ENCODE results near the gene PDE10A. TPM values are rescaled to one million over a fixed set of nuclear protein-coding genes. Genes with fewer than 3 reads are reported as not detected.

The PDE10A gene
- total RNA-seq, 1 experiment from 2014 or later = 3.1 TPM

GRCh38 chr6:165306955-165307354 lies 356.1 kb downstream of the PDE10A start:
- Mint-ChIP-seq H3K27me3 (ENCODE audit: low read depth) (peaks cover 24% of the 10 kb centered on the region), H3K27ac (no peak overlapping the region), H3K9me3 (no peaks in the 10 kb centered on the region), H3K4me1 (peaks cover 6% of the 10 kb centered on the region), H3K4me3 (no peak overlapping the region), H3K36me3 (no peaks in the 10 kb centered on the region; the same call in 1 of the 2 replicates)
- ATAC-seq (no peak), DNase-seq (ENCODE audit: low spot score) (no peak)
- POLR2A ChIA-PET = no interaction called here
- TF ChIP-seq, protein P1, sequence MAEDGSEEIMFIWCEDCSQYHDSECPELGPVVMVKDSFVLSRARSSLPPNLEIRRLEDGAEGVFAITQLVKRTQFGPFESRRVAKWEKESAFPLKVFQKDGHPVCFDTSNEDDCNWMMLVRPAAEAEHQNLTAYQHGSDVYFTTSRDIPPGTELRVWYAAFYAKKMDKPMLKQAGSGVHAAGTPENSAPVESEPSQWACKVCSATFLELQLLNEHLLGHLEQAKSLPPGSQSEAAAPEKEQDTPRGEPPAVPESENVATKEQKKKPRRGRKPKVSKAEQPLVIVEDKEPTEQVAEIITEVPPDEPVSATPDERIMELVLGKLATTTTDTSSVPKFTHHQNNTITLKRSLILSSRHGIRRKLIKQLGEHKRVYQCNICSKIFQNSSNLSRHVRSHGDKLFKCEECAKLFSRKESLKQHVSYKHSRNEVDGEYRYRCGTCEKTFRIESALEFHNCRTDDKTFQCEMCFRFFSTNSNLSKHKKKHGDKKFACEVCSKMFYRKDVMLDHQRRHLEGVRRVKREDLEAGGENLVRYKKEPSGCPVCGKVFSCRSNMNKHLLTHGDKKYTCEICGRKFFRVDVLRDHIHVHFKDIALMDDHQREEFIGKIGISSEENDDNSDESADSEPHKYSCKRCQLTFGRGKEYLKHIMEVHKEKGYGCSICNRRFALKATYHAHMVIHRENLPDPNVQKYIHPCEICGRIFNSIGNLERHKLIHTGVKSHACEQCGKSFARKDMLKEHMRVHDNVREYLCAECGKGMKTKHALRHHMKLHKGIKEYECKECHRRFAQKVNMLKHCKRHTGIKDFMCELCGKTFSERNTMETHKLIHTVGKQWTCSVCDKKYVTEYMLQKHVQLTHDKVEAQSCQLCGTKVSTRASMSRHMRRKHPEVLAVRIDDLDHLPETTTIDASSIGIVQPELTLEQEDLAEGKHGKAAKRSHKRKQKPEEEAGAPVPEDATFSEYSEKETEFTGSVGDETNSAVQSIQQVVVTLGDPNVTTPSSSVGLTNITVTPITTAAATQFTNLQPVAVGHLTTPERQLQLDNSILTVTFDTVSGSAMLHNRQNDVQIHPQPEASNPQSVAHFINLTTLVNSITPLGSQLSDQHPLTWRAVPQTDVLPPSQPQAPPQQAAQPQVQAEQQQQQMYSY (CRISPR knock-in tag; IDR thresholded peaks at IDR 0.05) = no peak
- no peak for TF ChIP-seq KAT7 (CRISPR knock-in tag; IDR thresholded peaks at IDR 0.05; ENCODE audit: borderline replicate concordance)
- no peak for TF ChIP-seq SOX15 (CRISPR knock-in tag; IDR thresholded peaks at IDR 0.05)
- no peak for TF ChIP-seq STAT6 (CRISPR knock-in tag; conservative IDR thresholded peaks at IDR 0.05; ENCODE audit: low read depth)
- no peak for TF ChIP-seq NFATC4 (CRISPR knock-in tag; IDR thresholded peaks at IDR 0.05)
- TF ChIP-seq, protein P2, sequence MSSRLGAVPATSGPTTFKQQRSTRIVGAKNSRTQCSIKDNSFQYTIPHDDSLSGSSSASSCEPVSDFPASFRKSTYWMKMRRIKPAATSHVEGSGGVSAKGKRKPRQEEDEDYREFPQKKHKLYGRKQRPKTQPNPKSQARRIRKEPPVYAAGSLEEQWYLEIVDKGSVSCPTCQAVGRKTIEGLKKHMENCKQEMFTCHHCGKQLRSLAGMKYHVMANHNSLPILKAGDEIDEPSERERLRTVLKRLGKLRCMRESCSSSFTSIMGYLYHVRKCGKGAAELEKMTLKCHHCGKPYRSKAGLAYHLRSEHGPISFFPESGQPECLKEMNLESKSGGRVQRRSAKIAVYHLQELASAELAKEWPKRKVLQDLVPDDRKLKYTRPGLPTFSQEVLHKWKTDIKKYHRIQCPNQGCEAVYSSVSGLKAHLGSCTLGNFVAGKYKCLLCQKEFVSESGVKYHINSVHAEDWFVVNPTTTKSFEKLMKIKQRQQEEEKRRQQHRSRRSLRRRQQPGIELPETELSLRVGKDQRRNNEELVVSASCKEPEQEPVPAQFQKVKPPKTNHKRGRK (CRISPR knock-in tag; IDR thresholded peaks at IDR 0.05; ENCODE audit: borderline replicate concordance) = no peak
- TF ChIP-seq GTF2I (CRISPR knock-in tag; conservative IDR thresholded peaks at IDR 0.05) = no peak
- TF ChIP-seq MLX (CRISPR knock-in tag; IDR thresholded peaks at IDR 0.05) = no peak
- no peak for TF ChIP-seq ZNF416 (CRISPR knock-in tag; IDR thresholded peaks at IDR 0.05)
- TF ChIP-seq ZNF232 (CRISPR knock-in tag; IDR thresholded peaks at IDR 0.05) = no peak
- no peak for TF ChIP-seq NFE2L1 (CRISPR knock-in tag; IDR thresholded peaks at IDR 0.05)
- no peak for TF ChIP-seq ZNF219 (CRISPR knock-in tag; IDR thresholded peaks at IDR 0.05; ENCODE audit: borderline replicate concordance)
- CTCF ChIA-PET = no interaction called here

DNA sequence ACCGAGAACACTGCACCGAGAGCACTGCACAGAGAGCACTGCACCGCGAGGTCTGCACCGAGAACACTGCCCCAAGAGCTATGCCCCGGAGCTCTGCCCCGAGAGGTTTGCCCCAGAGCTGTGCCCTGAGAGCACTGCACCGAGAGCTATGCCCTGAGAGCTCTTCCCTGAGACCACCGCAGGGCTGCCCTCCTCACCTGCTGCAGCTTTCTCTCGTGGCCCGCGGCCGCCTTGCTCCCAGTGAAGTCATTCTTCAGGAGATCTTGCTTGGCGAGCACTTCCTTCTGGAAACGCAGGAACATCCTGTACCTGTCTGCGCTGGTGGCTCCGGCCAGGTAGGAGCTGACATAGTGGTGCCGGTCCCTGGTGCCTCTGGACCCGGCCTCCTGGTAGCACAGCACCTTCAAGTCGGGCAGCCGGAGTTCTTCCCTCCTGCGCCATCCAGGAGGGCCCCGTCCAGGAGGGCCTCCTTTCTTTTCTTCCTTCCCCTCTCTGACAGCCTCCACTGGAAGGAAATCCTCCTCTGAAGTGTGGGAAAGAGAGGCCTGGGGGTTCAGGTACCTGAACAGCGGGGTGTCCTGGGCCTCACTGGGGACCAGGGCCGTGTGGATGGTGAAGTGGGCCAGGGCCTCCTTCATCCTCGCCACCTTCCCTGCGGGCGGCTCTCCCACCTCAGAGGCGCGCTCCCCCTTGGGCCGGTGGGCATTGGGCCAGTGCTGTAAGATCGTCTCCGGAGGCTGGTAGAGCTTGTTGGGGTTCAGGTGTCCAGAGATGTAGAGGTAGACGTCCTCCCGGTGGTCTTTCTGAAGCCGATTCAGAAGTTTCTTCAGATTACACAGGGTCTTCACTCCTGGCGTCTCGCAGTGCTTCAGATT lies 361.4 kb downstream of the PDE10A start:
- POLR2A ChIA-PET = no interaction called here
- TF ChIP-seq PRRX2 (CRISPR knock-in tag; IDR thresholded peaks at IDR 0.05) (no peak), EMX1 (CRISPR knock-in tag; IDR thresholded peaks at IDR 0.05) (no peak), TEAD4 (CRISPR knock-in tag; IDR thresholded peaks at IDR 0.05) (no peak), MAX (CRISPR knock-in tag; IDR thresholded peaks at IDR 0.05) (no peak), ZNF121 (CRISPR knock-in tag; IDR thresholded peaks at IDR 0.05) (no peak), ZNF396 (CRISPR knock-in tag; IDR thresholded peaks at IDR 0.05; ENCODE audit: borderline replicate concordance) (no peak), ATF2 (CRISPR knock-in tag; IDR thresholded peaks at IDR 0.05; ENCODE audit: borderline replicate concordance, low read depth) (no peak), ETV6 (CRISPR knock-in tag; IDR thresholded peaks at IDR 0.05) (no peak), NR1H2 (CRISPR knock-in tag; IDR thresholded peaks at IDR 0.05) (no peak), NFATC4 (CRISPR knock-in tag; IDR thresholded peaks at IDR 0.05) (no peak)
- Mint-ChIP-seq H3K36me3 (no peaks in the 10 kb centered on the region; the same call in 1 of the 2 replicates), H3K27me3 (ENCODE audit: low read depth) (no peaks in the 10 kb centered on the region; the same call in 1 of the 2 replicates), H3K4me3 (no peak overlapping the region), H3K9me3 (no peaks in the 10 kb centered on the region), H3K4me1 (peaks cover 3% of the 10 kb centered on the region), H3K27ac (no peak overlapping the region)
- DNase-seq (ENCODE audit: low spot score) = no peak
- CTCF ChIA-PET = no interaction called here
- ATAC-seq = no peak

Measured in WTC11 (cell line).